Activated gamma-delta T cell treated with anti-CD3 and anti-CD28 coated beads, Interleukin-2, amount 50 U/mL, for 16 hours (primary cell): Measurements from ENCODE around the gene PWWP2A.

Source experiments
- DNase-seq: peaks from one replicate; pipeline ENCODE4 v3.0.0-alpha.2; 2020; ENCODE audit warnings: low read depth

Gene PWWP2A

DNA sequence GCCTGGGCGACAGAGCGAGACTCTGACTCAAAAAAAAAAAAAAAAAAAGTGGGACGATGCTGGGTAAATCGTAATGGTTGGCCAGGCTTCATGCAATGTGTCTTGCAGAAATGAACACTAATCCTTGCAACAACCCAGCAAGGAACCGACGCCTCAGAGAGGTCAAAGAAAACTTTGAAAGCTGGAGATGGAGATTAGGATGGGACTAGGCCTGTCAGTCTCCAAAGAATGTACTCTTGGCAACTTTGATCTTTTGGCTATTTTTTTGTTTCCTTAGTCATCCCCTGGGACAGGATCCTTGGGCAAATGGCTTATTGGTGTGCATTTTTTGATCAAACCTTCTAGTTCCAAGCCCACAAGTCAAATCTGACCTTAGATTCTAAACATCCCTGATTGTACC, 10.6 kb upstream of the PWWP2A start:
- no peak for DNase-seq

DNA sequence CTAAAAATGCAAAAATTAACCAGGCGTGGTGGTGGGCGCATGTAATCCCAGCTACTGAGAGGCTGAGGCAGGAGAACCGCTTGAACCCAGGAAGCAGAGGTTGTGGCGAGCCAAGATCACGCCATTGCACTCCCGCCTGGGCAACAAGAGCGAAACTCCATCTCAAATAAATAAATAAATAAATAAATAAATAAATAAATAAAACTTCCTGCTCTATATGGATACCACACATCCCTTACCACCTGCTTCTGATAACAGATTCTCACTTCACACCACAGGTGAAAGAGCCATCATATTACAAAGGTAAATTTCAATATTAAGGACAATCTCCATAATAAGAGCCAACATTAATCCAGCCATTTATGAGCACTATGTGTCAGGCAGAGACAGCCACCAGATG, 9.4 kb upstream of the PWWP2A start:
- DNase-seq, result no peak

DNA sequence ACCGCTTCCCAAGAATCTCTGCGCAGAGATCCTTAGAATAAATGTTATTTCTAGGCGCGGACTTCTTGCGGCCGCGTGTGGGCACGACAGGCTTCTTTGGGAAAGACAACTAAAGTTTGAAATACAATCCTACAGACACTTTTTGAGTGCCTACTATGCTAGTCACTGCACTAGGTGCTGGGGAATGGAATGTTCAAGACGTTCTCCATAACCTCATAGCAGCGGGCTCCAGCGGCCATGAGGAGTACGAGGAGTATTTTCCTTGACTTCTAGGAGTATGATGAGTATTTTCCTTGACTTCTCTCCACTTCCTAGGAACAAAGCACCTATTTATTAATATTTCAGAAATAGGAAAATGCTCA, 636 bp upstream of the PWWP2A start:
- no peak for DNase-seq

DNA sequence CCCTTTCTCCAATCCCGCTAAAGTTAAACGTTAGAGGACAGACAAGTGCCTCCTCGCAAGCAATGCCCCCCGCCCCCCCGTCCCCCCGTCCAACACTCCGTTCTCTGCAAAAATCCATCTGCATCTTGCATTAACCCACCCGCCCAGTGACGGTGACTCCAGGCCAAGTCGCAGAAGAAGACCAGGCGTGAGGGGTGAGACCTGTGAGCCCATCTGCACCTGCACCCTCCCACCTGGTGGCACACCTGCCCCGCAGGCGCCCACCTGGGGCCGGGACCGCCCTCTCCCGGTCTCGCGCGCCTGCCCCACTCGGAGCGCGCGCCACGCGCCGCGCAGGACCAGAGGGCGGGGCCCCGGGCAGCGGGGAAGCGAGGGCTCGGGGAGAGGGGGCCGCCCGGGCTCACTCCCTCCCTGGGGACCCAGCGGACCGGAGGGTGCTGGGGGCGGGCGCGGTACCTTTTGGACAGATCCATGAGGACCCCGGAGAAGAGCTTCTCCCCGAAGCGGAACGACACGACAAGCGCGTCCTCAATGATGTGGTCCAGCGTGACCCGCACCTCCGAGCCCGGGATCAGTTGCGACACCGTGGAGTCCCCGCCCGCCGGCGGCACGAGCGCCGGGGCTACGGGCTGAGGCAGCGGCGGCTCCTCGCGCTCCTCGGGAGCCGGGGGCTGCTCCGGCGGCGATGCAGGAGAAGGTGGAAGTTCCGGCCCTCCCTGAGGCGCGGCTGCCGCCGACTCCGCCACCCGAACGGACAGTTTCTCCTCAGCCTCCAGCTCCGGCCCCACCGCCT, 705 bp downstream of the PWWP2A start:
- peak; percentile 23 for DNase-seq

DNA sequence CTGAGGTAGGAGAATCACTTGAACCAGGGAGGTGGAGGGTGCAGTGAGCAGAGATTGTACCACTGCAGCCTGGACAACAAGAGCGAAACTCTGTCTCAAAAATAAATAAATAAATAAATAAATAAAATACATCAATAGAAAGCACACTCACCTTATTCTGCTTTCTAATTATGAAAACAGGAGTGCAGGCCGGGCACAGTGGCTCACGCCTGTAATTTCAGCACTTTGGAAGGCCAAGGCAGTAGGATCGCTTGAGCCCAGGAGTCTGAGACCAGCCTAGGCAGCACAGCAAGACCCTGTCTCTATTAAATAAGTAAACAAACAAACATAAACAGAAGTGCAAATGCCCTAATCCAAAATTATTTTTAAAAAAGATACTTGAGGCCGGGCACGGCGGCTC, 2.3 kb downstream of the PWWP2A start:
- no peak for DNase-seq

DNA sequence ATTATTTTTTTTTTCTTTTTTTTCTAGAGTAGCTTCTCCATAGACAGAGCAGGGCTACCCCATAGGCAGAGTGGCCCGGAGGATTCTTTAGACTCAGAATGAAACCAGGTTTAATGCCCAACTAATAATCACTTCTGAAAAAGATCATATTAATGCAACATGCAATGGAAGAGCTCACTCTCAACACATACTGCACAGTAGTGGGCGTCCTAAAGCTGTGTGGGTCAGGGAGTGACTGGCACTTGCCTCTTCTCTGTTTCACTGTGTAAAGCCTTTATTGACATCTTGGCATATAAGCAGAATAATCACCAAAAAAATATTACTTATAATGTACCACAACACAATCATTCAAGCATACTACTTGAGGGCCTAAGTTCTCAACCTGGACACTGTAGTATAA, 11.1 kb downstream of the PWWP2A start:
- no peak for DNase-seq

DNA sequence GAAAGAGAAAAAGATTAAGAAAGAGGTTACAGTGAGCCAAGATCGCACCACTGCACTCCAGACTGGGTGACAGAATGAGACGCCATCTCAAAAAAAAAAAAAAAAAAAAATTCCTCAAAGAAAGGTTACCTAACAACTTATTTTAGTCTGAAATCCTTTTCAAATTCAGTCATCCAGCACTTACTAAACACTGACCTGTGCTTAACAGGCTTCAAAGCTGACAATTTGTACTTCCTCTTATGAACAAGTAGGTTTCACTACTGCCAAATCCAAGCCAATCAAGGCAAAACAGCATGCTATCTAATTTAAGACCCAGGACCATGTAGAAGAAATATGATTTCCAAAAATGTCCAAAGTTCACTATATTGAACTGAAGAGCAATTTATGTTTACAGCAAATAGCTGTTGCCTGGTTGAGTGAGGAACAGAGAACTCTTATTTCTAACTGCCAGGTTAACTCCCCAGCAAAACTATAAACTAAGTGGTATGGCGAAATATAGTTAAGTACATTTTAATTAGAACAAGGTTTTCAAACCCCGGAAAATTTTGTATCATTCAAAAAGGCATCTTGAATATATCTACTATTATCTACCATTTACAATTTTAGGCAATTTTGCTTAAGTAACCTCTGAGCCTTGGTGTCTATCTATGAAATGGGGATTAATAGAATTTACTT, 13.4 kb downstream of the PWWP2A start:
- no peak for DNase-seq

DNA sequence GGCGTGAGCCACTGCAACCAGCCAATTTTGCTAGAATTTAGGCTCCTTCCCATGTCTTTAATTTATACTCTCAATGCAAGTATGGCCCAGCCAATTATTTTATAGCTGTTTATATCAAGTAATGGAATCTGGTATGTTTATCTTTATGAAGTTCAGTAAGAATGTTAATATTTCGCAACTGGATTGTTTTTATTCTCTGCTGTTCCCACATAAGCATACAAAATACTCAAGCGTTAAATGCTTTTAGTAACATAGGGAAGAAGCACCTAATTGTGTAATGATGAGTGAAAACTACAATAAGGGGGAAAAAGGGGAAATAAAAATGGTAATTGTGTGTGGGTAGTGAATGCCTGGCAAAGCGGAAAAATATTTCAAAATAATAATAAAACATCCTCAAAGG, 21.3 kb downstream of the PWWP2A start:
- no peak for DNase-seq

DNA sequence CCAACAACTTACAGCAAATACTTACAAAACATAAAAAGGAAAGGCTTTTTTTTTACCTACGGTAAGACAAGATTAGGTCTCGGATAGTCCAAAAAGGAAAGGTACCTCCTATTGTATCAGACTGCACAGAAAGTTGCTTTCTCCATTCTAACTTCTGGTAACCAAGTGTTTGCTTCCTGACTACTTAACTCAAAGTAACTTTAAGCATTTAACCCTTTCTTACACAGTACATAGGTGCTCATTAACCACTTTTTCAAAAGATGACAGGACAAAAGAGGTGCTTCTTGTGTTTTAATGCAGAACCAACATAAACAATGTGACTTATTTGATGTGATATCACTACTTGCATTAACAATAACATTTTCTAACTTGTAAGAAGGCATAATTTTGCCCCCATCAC, 23.1 kb downstream of the PWWP2A start:
- no peak for DNase-seq

DNA sequence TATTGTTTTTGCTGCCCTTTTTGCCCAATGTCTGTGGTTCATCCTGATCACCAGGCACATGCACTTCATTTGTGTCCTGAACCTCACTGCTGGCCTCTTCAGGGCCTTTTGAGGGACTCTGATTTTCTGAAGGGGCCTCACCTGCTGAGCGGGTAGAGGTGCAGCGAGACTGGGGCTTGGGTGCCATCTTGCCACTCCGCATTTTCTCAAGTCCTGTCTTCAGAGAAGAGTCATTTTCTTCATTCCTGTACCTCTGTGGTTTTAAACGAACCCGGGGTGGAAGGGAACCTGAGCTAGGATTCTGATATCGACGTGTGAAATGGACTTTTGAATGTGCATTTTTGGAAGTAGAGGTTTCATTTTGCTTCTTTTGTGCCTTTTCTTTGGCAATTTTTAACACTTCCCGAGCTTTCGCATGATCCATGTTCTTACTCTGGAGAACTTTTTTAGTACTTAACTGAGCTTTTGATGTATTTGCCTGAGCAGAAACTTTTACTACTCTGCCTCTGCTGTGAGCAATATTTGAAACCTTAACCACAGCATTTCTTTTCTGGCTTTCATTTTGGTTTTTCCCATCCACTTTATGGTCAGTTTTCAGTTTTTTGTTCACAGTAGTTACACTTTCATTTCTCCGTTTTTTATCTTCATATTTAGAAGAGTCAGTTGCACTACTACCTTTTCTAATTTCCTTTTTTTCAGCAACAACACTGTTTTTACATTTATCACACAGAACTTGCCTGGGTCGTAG, 26.1 kb downstream of the PWWP2A start:
- no peak for DNase-seq

DNA sequence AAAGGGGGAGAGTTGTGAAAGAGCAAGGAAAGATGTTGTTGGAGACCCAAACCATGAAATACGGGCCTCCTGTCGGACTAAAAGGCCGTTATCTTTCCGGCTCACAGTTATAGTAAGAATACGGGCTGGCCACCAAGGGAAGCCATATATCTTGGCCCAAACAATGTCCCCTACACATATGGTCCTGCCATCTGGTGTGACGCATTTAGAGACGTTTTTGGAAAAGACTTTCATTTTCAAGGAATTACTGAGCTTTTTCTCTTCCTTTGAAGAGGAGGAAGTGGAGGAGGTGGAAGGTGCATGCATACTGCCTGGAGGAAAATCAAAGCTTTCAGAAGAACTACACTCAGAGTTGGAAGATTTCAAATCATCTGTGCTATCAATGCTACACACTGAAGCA, 26.7 kb downstream of the PWWP2A start:
- no peak for DNase-seq

DNA sequence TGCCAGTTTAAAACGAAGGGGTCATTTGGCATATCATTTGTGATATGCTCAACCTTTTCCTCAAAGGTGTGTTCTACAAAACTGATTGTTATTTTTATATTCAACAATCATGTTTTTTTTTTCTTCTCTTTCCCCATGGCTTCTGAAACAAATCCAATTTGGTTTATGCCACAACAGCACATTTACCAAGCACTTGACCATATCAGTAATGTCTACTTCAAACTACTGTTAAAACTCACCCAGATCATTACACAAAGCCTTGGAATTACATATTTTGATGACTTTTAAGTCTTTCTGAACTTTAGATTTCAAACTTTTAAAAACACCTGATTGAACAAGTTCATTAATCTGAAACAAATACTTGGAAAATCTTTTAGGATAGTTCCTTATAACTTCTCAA, 29.2 kb downstream of the PWWP2A start:
- DNase-seq, result no peak

DNA sequence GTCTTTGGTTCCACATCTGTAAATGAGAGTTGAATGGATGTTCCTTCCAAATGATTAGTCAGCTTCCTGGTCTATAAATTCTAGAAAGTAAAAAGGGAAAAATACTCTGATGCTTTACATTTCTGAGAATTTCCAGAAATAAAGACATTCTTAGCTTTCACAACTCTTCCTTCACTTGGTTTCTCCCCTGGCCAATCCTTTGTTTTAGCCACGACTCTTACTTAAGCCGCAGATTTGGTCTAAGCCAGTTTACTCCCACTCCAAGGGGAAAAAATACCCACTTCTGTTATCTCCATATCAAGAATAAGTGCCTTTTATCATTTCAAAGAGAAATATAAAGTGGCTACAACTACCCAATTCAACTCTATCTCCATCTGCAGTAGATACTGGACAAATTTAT, 29.7 kb downstream of the PWWP2A start:
- no peak for DNase-seq

DNA sequence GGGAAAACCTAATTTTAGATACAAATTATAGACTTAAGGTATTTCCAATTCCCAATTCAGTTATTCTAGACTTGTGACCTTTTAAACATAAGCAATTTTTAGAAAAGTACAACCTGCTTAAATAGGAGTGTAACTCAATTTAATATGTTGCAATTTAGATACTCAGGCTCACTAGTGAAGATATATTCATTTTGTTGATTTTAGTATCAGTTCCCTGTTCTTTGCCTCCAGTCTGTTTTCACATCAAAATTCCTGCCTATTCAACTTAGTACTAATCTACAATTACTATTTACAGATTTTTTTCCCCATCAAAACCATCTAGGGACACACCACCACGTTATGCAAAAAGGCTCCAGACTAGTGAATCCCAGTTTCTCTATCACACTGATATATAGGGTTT, 30.4 kb downstream of the PWWP2A start:
- DNase-seq, result no peak

DNA sequence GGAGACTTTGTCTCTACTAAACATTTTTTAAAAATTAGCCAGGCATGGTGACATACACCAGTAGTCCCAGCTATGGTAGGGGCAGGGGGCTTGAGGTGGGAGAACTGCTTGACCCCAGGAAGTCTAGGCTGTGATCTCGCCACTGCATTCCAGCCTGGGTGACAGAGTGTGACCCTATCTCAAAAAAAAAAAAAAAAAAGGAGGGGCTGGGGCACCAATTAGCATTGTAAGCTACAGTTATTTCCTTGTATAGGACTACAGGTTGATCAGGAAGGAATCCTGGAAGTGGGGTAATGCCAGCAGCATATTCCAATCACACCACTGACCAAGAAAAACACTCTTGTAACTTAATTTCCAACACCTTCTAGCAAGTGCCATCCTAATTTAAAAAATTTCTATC, 32.1 kb downstream of the PWWP2A start:
- no peak for DNase-seq

DNA sequence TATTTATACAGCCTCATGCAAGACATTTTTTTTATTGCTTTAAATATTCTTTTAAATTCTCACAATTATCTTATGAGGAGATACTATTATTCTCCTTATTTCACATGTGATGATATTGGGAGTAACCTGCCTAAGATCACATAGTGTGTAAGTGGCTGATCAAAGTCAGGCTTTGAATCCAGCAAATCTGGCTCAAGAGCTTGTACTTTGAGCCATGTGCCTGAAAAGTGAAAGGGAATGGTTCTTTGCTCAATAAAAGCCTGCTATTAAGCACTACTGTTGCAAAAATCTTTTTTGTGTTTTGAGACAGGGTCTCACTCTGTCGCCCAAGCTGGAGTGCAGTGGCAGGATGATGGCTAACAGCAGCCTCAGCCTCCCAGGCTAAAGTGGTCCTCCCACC, 35.1 kb downstream of the PWWP2A start:
- no peak for DNase-seq

DNA sequence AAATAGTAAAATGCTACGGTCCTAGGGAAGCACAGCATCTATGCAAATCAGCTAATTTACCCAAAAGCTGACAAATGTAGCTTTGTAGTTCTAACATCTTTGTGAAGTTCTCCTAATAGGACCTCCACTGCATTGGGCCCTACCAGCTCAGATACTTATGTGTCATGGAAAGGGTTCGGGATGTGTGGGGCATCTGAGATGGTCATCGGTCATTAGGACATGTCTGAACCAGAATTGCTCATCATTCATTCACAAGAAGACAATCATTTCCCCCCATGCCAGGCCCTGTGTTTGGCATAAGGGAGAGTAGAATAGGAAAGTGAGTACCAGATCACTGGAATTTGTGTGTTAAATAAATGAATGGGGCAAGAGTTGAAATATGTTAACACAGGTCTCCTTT, 35.7 kb downstream of the PWWP2A start:
- no peak for DNase-seq

DNA sequence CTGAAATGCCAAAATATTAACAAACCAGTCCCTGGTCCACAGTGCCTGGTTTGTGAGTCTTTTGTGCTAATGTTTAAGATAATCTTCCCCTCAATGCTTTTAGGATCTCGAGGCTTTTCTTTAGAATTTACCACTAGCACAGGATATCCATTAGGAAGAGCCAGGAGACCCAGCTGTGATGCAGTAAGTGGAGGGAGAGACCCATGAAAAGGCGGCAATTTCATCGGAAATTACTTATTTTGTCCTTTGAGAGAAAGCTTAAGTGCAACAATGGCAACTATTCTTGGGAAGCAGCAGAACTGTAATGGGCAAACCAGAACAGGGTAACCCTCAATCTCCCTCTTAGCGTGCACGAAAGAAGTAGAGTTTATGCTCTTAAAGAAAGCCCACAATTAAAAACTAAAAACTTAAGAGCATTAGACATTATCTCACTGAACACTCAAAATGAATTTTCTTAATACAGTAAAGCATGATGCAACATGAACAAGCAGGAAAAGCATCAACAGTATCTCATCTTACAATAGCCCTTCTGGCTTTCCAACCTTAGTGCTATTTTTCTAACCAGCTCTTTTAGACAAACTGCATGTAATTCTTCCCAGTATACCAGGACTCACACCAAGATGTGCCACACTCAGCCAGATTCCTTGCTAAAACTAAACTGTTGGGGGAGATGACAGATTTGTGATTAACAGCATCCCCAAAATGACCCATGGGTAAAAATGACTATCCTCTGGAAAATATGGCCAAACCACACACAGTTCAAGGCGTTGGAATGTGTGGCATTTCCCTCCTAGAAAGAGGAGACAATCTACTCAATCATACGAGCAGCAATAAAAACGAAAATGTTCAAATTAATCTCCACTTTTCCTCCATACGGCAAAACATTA, 36.4 kb downstream of the PWWP2A start:
- no peak for DNase-seq

DNA sequence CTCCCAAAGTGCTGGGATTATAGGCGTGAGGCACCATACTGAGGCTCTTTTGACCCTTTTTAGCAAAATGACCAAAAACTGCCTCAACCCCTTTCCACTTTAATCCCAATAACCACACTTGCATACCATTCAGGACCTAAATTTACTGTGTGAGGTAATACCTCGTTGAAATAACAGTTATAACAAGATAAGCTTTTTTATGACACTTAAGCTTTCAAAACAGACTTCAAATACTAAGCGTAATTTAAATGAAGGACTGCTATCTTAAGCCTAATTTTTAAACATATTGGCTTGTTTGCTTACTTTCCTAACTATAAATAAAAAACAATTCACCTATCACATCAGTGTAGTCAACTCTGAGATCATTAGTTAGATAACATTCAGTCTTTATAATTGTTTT, 37.8 kb downstream of the PWWP2A start:
- no peak for DNase-seq

DNA sequence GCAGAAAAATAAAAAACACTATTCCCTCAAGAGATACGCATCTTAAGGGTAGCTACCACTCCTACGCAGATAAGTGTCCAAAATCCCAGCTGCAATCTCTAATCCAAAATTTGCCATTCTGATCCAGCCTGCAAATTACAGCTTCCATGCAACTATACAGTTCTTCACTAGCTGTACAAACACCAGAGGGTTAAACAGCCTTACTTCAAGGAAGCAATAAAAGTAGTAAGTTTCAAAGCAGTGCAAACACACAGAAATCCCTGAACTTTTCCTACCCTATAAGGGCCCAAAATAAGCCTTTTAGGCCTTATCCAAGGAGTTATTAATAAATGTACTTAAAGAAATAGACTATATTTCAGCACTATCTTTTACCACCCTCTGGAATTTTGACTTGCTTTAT, 39.5 kb downstream of the PWWP2A start:
- DNase-seq, result no peak

DNA sequence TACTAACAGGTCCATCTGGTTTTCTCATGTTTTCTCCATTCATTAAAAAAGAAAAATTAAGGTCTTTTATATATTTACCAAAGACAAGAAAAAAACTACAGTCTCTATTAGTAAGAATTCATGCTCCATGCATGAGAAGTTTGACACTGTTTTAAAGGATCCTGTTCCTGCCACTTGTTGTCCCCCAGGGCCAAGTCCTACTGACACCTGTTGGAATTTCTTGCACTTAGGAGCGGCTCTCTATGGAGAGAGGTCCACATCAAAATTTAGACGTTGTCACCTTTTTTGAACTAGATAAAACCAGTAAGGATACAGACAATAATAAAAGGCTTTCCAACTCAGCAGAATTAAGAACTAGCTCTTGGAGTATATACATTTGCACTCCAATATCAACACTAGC, 42.3 kb downstream of the PWWP2A start:
- no peak for DNase-seq

DNA sequence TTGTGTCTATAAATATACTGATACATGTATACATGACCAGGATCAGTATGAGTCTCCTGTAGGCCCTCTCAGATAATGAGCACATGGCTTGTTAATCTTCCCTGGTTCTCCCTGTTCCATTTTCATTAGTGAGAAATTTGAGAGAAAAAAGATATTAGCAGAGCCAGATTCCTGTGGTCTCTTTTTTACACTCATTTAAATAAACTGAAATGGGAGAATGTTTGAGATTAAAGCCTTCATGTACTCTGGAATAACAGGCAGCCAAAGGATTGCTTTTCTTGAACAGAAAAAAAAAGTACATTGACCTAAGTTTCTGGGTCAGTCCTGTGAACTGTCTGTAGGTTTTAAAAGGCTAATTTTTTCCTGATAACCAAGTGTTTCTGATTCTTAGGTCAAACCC, 44.2 kb downstream of the PWWP2A start:
- DNase-seq, result no peak
